Fibroblast of skin of abdomen (primary cell): ENCODE results near the gene CRK.
"Not testable (repeated sequence)": the region's sequence is repeated elsewhere in the genome, so short reads cannot be mapped to it uniquely, and the experiment has no call there.

Experiments
- DNase-seq: peaks from one replicate; pipeline ENCODE4 v3.0.0-alpha.2; 2013

Gene CRK

DNA sequence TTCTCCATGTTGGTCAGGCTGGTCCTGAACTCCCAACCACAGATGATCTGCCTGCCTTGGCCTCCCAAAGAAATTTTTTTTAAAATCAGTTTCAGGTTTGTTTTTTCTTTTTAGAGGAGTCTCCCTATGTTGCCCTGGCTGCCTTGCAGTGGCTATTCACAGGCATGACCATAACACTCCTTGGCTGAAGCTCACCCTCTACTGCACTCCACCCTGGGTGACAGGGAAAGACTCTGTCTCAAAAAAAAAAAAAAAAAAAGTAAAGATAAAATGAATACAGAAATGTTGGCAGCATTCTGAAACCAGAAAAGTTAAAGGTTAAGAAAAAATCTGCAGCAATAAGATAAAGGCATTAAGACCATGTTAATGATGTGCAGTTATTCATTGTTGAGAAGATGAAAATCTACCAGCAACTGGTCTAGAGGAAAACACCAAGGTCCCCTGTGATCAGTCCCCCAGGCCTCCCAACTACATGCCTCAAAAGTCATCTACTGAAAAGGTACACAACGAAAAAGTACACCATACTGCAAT lies 71.1 kb downstream of the CRK start:
- DNase-seq: no peak

DNA sequence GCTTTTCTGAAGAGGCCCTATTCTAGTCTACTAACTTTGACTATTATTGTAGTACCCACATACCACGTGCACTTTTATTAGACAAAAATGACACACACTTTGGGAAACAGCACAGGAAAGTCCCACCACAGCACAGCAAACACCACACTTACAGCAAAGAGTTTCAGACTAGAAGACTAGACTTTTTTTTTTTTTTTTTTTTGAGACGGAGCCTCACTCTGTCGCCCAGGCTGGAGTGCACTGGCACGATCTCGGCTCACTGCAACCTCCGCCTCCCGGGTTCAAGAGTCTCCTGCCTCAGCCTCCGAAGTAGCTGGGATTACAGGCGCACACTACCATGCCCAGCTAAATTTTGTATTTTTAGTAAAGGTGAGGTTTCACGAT lies 76.1 kb downstream of the CRK start:
- DNase-seq: no peak

DNA sequence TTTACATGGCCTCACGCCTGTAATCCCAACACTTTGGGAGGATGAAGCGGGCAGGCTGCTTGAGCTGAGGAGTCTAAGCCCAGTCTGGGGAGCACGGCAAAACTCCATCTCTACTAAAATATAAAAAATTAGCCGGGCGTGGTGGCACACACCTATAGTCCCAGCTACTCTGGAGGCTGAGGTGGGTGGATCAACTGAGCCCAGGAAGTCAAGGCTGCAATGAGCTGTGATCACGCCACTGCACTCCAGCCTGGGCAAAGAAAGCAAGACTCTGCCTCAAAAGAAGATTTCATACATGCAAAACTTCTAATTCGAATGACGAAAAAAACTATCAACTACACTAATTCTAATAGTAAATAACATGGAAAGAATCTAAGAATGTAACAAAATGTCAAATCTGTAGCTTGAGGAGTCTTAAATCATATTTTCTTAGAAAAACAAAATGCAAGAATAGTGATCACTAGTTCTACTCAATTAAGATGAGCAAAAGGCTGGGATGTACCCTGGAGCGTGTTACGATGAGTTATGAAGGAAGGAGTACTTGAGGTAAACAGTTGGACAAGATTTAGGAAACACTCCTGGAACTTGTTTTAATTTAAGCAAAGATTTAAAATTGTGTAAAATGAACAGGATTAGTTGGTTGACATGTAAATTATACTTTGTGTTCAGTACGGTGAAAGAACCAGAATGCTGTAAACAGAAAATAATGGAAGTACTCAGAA lies 76.7 kb downstream of the CRK start:
- DNase-seq: no peak

DNA sequence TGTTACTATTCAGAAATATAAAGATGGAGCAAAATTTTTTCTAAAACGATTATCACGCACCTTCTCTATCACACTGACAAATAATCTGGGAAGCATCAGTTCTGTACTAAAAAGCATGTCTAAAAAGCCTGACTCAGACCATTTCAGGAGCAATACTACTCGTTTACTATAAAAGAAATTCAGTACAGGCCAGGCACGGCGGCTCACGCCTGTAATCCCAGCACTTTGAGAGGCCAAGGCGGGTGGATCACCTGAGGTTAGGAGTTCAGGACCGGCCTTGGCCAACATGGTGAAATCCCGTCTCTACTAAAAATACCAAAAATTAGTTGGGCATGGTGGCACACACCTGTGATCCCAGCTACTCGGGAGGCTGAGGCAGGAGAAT lies 77.6 kb downstream of the CRK start:
- DNase-seq: not testable (repeated sequence)

DNA sequence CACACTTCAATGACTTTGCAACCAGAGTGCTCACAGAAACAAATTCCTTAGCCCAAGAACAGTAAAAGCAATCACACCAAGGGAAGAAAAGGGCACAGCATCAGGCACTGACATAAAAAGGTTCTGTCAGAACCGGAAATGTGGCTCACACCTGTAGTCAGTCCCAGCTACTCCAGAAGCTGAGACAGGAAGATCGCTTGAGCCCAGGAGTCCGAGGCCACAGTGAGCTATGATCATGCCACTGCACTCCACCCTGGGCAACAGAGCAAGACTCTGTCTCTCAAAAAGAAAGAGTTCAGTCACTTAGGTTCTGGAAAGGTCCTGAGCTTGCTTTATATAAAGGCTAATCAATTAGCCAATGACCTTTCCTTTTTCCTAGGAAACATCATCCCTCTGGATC lies 78.7 kb downstream of the CRK start:
- no peak for DNase-seq

DNA sequence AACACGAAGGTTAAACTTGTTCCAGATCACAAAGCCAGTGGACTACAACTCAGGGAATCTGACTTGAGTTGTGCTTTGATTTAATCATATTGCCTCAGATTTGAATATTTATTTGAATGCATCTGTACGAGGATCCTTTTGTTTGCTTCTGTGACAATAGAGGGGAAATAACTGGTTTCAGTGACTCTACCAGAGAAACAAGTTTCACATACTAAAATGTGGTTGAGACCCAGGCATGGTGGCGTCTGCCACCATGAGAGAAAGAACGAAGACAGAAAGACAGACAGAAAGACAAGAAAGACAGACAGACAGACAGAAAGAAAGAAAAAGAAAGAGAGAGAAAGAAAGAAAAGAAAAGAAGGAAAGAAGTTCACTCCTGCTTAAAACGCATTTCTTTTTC lies 80.0 kb downstream of the CRK start:
- DNase-seq: no peak

DNA sequence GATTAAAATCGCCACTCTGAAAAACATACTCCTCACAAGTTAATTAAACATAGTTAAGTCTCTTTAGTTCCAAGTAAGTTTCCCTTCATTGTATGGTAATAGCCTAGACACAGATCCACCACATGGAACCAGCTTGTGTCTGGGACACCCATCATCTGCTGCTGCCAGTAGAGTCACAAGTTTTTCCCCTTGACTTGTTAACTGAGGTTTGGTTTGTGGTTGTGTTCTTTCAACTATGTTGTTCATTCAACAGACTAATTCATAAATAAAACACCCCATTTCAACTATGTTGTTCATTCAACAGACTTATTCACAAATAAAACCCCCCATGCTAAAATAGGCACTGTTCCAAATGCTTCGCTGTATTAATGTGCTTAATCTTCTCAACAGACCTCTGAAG lies 80.4 kb downstream of the CRK start:
- no peak for DNase-seq

DNA sequence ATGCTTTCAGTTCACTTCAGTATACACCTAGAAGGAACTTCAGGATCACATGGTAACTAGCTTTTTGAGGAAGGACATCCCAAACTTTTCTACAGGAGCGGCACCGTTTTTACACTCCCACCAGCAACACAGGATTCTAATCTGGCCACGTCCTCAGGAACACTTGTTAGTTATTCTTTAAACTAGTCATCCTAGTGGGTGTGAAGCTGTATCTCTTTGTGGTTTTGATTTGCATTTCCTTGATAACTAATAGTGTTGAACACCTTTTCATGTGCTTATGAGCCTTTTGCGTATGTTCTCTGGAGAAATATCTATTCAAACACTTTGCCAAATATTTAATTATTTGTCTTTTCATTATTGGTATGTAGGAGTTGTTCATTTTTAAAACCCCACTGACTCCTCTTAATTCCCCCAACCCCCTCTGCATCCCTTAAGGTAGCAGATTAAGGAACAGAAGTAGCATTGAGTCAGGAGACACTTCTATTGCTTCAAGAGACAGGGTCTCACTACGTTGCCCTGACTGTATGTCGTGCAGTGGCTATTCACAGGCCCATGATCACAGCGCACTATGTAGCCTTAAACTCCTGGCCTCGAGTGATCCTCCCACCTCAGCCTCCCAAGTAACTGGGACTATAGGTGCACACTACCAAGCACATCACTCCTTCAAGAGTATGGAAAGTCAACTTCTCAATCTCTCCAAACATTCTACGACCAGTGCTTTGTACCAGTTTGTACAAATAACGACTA lies 81.4 kb downstream of the CRK start:
- no peak for DNase-seq

DNA sequence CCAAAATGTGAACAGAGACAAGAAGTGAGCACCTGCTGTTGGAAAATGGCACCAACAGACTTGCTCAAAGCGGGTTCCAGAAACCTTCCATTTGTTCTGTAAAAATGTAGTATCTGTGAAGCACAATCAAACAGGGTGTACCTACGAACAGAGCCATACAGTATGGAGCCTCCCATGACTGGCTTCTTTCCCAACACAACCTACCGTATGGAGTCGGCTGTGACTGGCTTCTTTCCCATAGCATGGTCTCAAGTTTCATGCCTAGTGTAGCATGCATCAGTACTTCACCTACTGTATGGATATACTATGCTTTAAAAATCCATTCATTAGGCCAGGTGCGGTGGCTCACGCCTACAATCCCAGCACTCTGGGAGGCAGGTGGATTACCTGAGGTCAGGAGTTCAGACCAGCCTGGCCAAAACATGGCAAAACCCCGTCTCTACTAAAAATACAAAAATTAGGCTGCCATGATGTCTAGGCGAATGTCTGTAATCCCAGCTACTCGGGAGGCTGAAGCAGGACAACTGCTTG lies 82.3 kb downstream of the CRK start:
- DNase-seq: no peak

DNA sequence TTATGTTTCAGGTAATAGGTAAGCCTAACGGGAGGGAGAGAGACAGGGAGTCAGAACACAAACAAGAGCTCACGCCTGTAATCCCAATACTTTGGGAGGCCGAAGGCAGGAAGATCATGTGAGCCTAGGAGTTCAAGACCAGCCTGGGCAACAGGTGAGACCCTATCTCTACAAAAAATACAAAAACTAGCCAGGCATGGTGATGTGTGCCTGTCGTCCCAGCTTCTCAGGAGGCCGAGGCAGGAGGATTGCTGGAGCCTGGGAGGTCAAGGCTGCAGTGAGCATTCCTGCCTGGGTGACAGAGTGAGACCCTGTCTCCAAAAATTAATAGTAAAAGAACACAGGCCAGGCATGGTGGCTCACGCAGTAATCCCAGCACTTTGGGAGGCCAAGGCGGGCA lies 83.4 kb downstream of the CRK start:
- no peak for DNase-seq

DNA sequence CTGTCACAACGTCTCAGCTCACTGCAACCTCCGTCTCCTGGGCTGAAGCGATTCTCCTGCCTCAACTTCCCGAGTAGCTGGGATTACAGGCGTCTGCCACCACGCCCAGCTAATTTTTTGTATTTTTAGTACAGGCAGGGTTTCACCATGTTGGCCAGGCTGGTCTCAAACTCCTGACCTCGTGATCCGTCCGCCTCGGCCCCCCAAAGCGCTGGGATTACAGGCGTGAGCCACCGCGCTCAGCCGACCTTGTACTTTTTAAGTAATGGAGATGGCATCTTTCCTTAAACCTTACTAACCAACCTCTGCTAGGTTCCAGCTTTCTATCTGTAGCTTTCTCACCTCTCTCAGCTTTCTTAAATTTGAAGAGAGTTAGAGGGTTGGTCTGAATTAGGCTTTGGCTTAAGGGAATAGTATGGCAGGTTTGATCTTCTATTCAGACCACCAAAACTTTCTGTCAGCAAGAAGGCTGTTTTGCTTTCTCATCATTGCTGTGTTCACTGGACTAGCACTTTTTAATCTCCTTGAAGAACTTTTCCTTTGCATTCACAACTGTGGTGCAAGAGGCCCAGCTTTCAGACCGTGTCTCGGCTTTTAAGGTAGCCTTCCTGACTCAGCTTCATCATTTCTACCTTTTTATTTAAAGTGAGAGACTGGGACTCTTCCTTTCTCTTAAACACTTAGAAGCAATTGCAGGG lies 84.0 kb downstream of the CRK start:
- DNase-seq: no peak
